HepG2 (cell line): ENCODE measurements around the gene UXS1. TPM values are rescaled to one million over a fixed set of nuclear protein-coding genes. Genes with fewer than 3 reads are reported as not detected.

Source experiments
- FOSL2 ChIP-seq: sonication (generic); formaldehyde crosslinking; IDR thresholded peaks from 2 replicates; pipeline ENCODE4 v1.4.0; 2020; ENCODE audit warnings: missing genetic modification reagents
- FOXO1 ChIP-seq: sonication (generic); formaldehyde crosslinking; IDR thresholded peaks from 2 replicates; pipeline ENCODE4 v1.4.0; 2020; ENCODE audit warnings: missing genetic modification reagents
- GTF2F1 ChIP-seq: fragments of 150-350 bp; IDR thresholded peaks from 2 replicates; pipeline ENCODE4 v1.6.1; 2014; ENCODE audit warnings: low read length
- HDAC1 ChIP-seq: sonication (generic); formaldehyde crosslinking; IDR thresholded peaks from 2 replicates; pipeline ENCODE4 v1.5.1; 2020; ENCODE audit warnings: mild to moderate bottlenecking, missing genetic modification reagents
- LRRFIP1 ChIP-seq: sonication (generic); formaldehyde crosslinking; conservative IDR thresholded peaks from 2 replicates; pipeline ENCODE4 v1.4.0; 2020; ENCODE audit warnings: missing genetic modification reagents
- MEIS1 ChIP-seq: sonication (generic); formaldehyde crosslinking; IDR thresholded peaks from 2 replicates; pipeline ENCODE4 v1.9.0; 2021; ENCODE audit warnings: mild to moderate bottlenecking, missing genetic modification reagents, moderate library complexity, borderline replicate concordance
- NFAT5 ChIP-seq: sonication (generic); formaldehyde crosslinking; IDR thresholded peaks from 2 replicates; pipeline ENCODE4 v1.4.0; 2020; ENCODE audit warnings: missing genetic modification reagents
- NFE2 ChIP-seq: sonication (generic); formaldehyde crosslinking; IDR thresholded peaks from 2 replicates; pipeline ENCODE4 v1.4.0; 2020; ENCODE audit warnings: missing genetic modification reagents
- NFKBIZ ChIP-seq: IDR thresholded peaks from 2 replicates; pipeline ENCODE4 v1.6.1; 2018; ENCODE audit warnings: missing genetic modification reagents, missing compliant biosample characterization
- POLR2AphosphoS2 ChIP-seq: IDR thresholded peaks from 2 replicates; pipeline ENCODE4 v1.6.1; 2011; ENCODE audit warnings: low read depth, low read length, improper control_type of control experiment
- RNF2 ChIP-seq: fragments of 450-650 bp; conservative IDR thresholded peaks from 2 replicates; pipeline ENCODE4 v1.6.1; 2016; ENCODE audit warnings: low read depth
- RXRB ChIP-seq: IDR thresholded peaks from 2 replicates; pipeline ENCODE4 v1.6.1; 2016; ENCODE audit warnings: borderline replicate concordance, missing genetic modification reagents, missing compliant biosample characterization
- SPEN ChIP-seq: sonication (generic); formaldehyde crosslinking; IDR thresholded peaks from 2 replicates; pipeline ENCODE4 v1.5.1; 2020; ENCODE audit warnings: low read depth, mild to moderate bottlenecking, missing genetic modification reagents
- SSRP1 ChIP-seq: IDR thresholded peaks from 2 replicates; pipeline ENCODE4 v1.6.1; 2016; ENCODE audit warnings: control low read depth
- TBP ChIP-seq: sonication (generic); formaldehyde crosslinking; IDR thresholded peaks from 2 replicates; pipeline ENCODE4 v1.5.0; 2020; ENCODE audit warnings: missing genetic modification reagents
- ZBTB46 ChIP-seq: sonication (generic); formaldehyde crosslinking; IDR thresholded peaks from 2 replicates; pipeline ENCODE4 v1.4.0; 2020; ENCODE audit warnings: mild to moderate bottlenecking, missing genetic modification reagents, borderline replicate concordance
- ZNF160 ChIP-seq: sonication (generic); formaldehyde crosslinking; IDR thresholded peaks from 2 replicates; pipeline ENCODE4 v1.8.0; 2022; ENCODE audit warnings: mild to moderate bottlenecking, inconsistent platforms, missing genetic modification reagents
- ZNF460 ChIP-seq: sonication (generic); formaldehyde crosslinking; IDR thresholded peaks from 2 replicates; pipeline ENCODE4 v1.5.1; 2020; ENCODE audit warnings: missing genetic modification reagents, mild to moderate bottlenecking, borderline replicate concordance
- ZNF543 ChIP-seq: sonication (generic); formaldehyde crosslinking; IDR thresholded peaks from 2 replicates; pipeline ENCODE4 v1.4.0; 2020; ENCODE audit warnings: mild to moderate bottlenecking, missing genetic modification reagents
- ZNF597 ChIP-seq: sonication (generic); formaldehyde crosslinking; IDR thresholded peaks from 2 replicates; pipeline ENCODE4 v1.5.0; 2020; ENCODE audit warnings: missing genetic modification reagents
- ZNF782 ChIP-seq: sonication (generic); formaldehyde crosslinking; IDR thresholded peaks from 2 replicates; pipeline ENCODE4 v1.4.0; 2020; ENCODE audit warnings: missing genetic modification reagents, mild to moderate bottlenecking, borderline replicate concordance
- ZSCAN31 ChIP-seq: sonication (generic); formaldehyde crosslinking; IDR thresholded peaks from 2 replicates; pipeline ENCODE4 v1.5.0; 2020; ENCODE audit warnings: low read depth, mild to moderate bottlenecking, missing genetic modification reagents
- ZSCAN9 ChIP-seq: IDR thresholded peaks from 2 replicates; pipeline ENCODE4 v1.6.1; 2016; ENCODE audit warnings: borderline replicate concordance
- polyA plus RNA-seq, 8 experiments: library from polyadenylated mRNA; depleted of rRNA in 3 of 8; stranded (reverse) in 7 of 8; unstranded in 1 of 8; fragments of >200 nt; fragmentation: Illumina TruSeq in 4 of 8; extraction: Trizol in 4 of 8; gene quantifications; 2 replicates each; pipeline versions ENCODE4 v1.2.1 to v1.2.3, GENCODE V29; 2011 to 2016; ENCODE audit warnings: low read depth in 4 of 8, missing spikeins in 1 of 8, mixed read lengths in 1 of 8; ENCODE audit not compliant: insufficient read depth in 1 of 8
- total RNA-seq, 5 experiments: library from RNA; depleted of rRNA; stranded (reverse); fragments of >200 nt; fragmentation: Illumina TruSeq; extraction: Trizol; gene quantifications; 2 replicates each; pipeline ENCODE4 v1.2.3, GENCODE V29; 2016; ENCODE audit warnings: low read depth in 1 of 5

The UXS1 gene
- total and polyA plus RNA-seq, 2 of the 13 experiments (the other 11 are each of a cell fraction or from before 2014, with no cell fraction given), result 53.3 to 110 TPM

GRCh38 chr2:106115250-106115649 lies 78.9 kb downstream of the UXS1 start (continued):
- TF ChIP-seq ZBTB46 (no peak), ZSCAN31 (CRISPR knock-in tag) (no peak), MEIS1 (CRISPR knock-in tag) (no peak), LRRFIP1 (CRISPR knock-in tag) (no peak), SSRP1 (no peak), HDAC1 (no peak), FOXO1 (no peak), ZNF543 (no peak), ZNF160 (CRISPR knock-in tag) (no peak), NFE2 (peak; percentile 99), ZSCAN9 (CRISPR knock-in tag) (no peak), ZNF782 (CRISPR knock-in tag) (no peak), ZNF460 (CRISPR knock-in tag) (no peak), FOSL2 (CRISPR knock-in tag) (peak; percentile 96), GTF2F1 (no peak), NFAT5 (no peak), TBP (CRISPR knock-in tag) (no peak), NFKBIZ (CRISPR knock-in tag) (no peak), RXRB (CRISPR knock-in tag) (0 out of 2 replicates have a peak, but pooled peaks have one; percentile 36), RNF2 (no peak), POLR2AphosphoS2 (no peak), SPEN (no peak), ZNF597 (CRISPR knock-in tag) (no peak)
